ENCODE measurements around the gene PITRM1. TPM values are rescaled to one million over a fixed set of nuclear protein-coding genes. Genes with fewer than 3 reads are reported as not detected.

PITRM1 gene
- polyA plus RNA-seq, 2 of the 4 experiments (the other 2 are of a cell fraction), result 45.9 to 64.5 TPM

DNA sequence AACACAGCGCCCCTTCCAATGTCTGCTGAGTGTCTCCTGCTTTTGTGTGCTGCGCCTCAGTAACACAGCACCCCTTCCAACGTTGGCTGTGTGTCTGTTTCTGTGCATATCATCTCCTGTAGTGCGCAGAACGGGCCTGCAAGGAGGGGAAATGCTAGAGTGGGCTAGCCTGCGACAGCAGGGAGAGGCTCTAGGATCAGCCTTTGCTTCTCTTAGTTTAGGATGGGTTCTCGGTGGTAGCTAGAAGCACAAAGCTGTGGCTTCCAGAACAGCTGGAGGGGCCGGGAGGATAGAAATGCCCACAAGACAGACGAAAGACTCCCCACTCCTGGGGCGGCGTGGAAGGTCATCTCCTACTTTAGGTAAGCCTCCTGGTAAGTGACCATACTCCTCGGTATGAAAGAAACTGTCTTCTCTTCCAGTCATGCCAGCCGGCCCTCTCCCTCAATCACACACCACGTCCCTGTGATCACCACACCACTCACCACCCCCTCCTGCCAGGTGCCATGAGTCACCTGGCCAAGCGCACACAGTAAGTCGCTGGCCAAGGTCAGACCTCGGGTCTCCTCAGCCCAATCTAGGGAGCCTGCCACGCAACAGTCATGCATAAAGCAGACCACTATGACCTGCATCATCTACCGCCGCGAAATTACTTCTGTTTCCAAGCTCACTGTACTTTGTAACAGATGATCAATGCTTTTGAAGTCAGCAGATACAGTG, 4.8 kb downstream of the PITRM1 start:
- ATAC-seq (no peak), DNase-seq (ENCODE audit: low read depth in 1 of 2, low spot score in 1 of 2) (no peak), FAIRE-seq (no peak)
- no peak for TF ChIP-seq HOXB5 (CRISPR knock-in tag; IDR thresholded peaks at IDR 0.05)
- TF ChIP-seq NR3C1 (IDR thresholded peaks at IDR 0.05), result no peak
- no peak for TF ChIP-seq CEBPB (IDR thresholded peaks at IDR 0.05)
- no peak for TF ChIP-seq SREBF2 (IDR thresholded peaks at IDR 0.05)
- TF ChIP-seq ESRRA (IDR thresholded peaks at IDR 0.05; ENCODE audit: borderline replicate concordance, low read length), result no peak
- TF ChIP-seq HOXB13 (CRISPR knock-in tag; IDR thresholded peaks at IDR 0.05; ENCODE audit: low read depth), result no peak
- no peak for TF ChIP-seq JUNB (IDR thresholded peaks at IDR 0.05)
- no peak for TF ChIP-seq HEYL (CRISPR knock-in tag; IDR thresholded peaks at IDR 0.05)
- TF ChIP-seq RFX5 (IDR thresholded peaks at IDR 0.05), result no peak
- TF ChIP-seq ZC3H11A (IDR thresholded peaks at IDR 0.05), result no peak
- TF ChIP-seq, protein P1, sequence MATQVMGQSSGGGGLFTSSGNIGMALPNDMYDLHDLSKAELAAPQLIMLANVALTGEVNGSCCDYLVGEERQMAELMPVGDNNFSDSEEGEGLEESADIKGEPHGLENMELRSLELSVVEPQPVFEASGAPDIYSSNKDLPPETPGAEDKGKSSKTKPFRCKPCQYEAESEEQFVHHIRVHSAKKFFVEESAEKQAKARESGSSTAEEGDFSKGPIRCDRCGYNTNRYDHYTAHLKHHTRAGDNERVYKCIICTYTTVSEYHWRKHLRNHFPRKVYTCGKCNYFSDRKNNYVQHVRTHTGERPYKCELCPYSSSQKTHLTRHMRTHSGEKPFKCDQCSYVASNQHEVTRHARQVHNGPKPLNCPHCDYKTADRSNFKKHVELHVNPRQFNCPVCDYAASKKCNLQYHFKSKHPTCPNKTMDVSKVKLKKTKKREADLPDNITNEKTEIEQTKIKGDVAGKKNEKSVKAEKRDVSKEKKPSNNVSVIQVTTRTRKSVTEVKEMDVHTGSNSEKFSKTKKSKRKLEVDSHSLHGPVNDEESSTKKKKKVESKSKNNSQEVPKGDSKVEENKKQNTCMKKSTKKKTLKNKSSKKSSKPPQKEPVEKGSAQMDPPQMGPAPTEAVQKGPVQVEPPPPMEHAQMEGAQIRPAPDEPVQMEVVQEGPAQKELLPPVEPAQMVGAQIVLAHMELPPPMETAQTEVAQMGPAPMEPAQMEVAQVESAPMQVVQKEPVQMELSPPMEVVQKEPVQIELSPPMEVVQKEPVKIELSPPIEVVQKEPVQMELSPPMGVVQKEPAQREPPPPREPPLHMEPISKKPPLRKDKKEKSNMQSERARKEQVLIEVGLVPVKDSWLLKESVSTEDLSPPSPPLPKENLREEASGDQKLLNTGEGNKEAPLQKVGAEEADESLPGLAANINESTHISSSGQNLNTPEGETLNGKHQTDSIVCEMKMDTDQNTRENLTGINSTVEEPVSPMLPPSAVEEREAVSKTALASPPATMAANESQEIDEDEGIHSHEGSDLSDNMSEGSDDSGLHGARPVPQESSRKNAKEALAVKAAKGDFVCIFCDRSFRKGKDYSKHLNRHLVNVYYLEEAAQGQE (IDR thresholded peaks at IDR 0.05), result no peak
- no peaks in the 10 kb centered on the region for H3K9me3 ChIP-seq
- CTCF ChIA-PET, result interaction anchor here (0.9 to 1.2 kb wide), 2 partner anchors 48 to 239 kb away, joined by 3 to 4 read pairs; no protein-coding TSS in a partner anchor
- POLR2A ChIA-PET, result no interaction called here
- no peak overlapping the region for H3K27ac ChIP-seq
- H3K4me1 ChIP-seq, result peaks cover 15% of the 10 kb centered on the region; the same call in 2 of the 3 replicates
- H3K4me2 ChIP-seq, result no peak overlapping the region
- WGBS (ENCODE audit: missing lambda C conversion rate), result 85% methylated on average over 21 of the region's 21 CpGs
- no peak overlapping the region for H3K4me3 ChIP-seq

DNA sequence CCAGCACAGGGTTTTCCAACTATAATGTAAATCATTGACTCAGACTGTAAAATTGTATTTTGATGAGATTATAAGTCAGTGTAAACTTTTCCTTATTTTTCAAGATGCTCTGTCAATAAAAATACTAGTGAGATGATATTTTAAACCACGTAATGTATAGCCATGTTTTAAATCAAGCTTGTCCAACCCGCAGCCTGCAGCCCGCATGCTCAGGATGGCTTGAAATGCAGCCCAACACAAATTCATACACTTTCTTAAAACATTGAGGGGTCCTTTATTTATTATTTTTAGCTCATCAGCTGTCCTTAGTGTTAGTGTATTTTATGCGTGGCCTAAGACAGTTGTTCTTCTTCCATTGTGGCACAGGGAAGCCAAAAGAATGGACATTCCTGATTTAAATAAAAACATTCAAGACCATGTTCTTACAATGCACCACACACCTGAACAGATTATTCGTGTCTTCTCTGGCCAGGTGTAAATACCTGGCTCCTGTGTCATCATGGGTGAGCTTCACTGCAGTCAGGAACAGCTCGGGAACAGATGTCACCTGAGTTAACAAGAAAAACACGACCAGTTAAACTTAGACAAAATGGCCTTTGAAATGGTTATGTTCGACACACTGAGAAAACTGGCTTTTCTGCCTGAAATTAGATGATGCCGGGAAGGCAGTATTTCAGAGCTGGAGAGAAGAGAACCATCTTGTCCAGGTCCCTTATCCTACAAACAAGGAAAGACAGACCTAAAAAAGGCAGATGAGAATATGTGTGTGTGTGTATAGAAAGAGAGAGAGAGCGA, 5.9 kb downstream of the PITRM1 start:
- DNase-seq (ENCODE audit: low read depth in 1 of 2, low spot score in 1 of 2) (no peak), ATAC-seq (no peak), FAIRE-seq (no peak)
- CTCF ChIA-PET, result interaction anchor here (0.9 kb wide), 1 partner anchor 238 kb away, joined by 4 read pairs; no protein-coding TSS in a partner anchor
- peaks cover 15% of the 10 kb centered on the region; the same call in 2 of the 3 replicates for H3K4me1 ChIP-seq
- H3K9me3 ChIP-seq, result no peaks in the 10 kb centered on the region
- no peak overlapping the region for H3K27ac ChIP-seq
- no peak overlapping the region for H3K4me3 ChIP-seq
- no peak overlapping the region for H3K4me2 ChIP-seq
- POLR2A ChIA-PET, result interaction anchor here (0.8 kb wide), 1 partner anchor 13 kb away, joined by 3 read pairs; no protein-coding TSS in a partner anchor
- 89% methylated on average over 10 of the region's 10 CpGs for WGBS (ENCODE audit: missing lambda C conversion rate)
- TF ChIP-seq, protein P2, sequence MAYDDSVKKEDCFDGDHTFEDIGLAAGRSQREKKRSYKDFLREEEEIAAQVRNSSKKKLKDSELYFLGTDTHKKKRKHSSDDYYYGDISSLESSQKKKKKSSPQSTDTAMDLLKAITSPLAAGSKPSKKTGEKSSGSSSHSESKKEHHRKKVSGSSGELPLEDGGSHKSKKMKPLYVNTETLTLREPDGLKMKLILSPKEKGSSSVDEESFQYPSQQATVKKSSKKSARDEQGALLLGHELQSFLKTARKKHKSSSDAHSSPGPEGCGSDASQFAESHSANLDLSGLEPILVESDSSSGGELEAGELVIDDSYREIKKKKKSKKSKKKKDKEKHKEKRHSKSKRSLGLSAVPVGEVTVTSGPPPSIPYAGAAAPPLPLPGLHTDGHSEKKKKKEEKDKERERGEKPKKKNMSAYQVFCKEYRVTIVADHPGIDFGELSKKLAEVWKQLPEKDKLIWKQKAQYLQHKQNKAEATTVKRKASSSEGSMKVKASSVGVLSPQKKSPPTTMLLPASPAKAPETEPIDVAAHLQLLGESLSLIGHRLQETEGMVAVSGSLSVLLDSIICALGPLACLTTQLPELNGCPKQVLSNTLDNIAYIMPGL (CRISPR knock-in tag; IDR thresholded peaks at IDR 0.05; ENCODE audit: borderline replicate concordance), result no peak
- TF ChIP-seq RCOR1 (IDR thresholded peaks at IDR 0.05; ENCODE audit: low read depth, low read length), result no peak

DNA sequence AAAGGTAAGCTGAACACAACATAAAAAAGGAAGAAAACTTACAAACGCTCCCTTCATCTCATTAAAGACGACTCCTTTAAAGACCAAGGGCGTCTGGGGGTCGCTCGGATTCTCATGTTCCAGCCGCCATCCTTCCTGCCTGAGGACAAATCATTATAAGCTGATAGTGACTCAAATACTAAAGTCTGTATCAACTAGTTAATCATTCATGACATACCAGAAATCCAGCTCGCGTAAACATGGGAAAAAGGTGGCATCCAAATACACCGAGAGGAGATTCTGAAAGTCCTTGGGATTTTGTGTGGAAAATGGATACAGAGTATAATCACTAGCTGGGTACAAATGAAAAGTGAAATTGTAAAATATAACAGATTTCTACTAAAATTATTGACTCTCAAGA, 7.4 kb downstream of the PITRM1 start:
- DNase-seq (ENCODE audit: low read depth in 1 of 2, low spot score in 1 of 2), result no peak
- Histone ChIP-seq H3K4me2 (no peak overlapping the region), H3K4me1 (peaks cover 8% of the 10 kb centered on the region; the same call in 2 of the 3 replicates), H3K27ac (no peak overlapping the region), H3K4me3 (no peak overlapping the region), H3K9me3 (no peaks in the 10 kb centered on the region)
- TF ChIP-seq, protein P3, sequence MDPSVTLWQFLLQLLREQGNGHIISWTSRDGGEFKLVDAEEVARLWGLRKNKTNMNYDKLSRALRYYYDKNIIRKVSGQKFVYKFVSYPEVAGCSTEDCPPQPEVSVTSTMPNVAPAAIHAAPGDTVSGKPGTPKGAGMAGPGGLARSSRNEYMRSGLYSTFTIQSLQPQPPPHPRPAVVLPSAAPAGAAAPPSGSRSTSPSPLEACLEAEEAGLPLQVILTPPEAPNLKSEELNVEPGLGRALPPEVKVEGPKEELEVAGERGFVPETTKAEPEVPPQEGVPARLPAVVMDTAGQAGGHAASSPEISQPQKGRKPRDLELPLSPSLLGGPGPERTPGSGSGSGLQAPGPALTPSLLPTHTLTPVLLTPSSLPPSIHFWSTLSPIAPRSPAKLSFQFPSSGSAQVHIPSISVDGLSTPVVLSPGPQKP (IDR thresholded peaks at IDR 0.05; ENCODE audit: low read depth, low read length), result no peak
- TF ChIP-seq EHMT2 (IDR thresholded peaks at IDR 0.05; ENCODE audit: low read depth), result no peak
- ChIA-PET CTCF (interaction anchor here (3.7 kb wide), 1 partner anchor 12 kb away, joined by 16 read pairs; no protein-coding TSS in a partner anchor), POLR2A (no interaction called here)
- ATAC-seq, result no peak
- no peak for FAIRE-seq
- 72% methylated on average over 9 of the region's 9 CpGs for WGBS (ENCODE audit: missing lambda C conversion rate)
